ENCODE results near the gene FREY1.

FREY1 gene

DNA sequence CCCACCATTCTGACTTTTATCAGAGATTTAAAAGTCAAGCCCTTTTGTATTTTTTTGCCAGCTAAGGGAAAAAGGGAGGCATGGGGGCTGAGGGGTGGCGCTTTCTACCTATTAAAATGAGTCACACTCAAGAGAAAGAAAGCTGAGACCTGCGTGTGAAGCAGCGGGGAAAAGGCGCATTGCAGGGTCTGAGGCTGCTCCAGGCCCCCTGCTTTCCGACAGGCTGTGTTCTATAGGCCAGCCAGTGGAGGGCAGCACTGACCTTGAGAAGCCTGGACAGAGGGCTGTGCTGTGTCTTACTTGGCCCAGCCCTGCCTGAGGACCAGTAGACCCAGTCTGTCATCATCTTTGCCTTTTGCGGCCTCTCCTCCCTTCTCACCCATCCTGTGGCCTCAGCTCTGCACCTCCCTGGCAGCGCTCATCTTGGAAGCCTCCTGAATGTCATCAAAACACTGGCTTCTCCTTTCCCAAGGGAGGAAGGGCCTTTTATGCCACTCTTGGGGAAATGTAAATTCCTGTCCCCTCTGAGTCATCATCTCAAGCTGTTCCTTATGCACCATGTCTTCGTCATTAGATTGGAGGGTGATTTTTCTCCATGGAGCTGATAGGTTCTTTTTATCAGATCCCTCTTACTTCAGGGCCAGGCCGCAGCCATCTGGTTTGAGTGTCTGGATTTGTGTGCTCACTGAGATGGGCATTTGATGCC lies 34.3 kb downstream of the FREY1 start:
- Histone ChIP-seq H3K4me3 (ENCODE audit: low read depth, low read length) (no peak overlapping the region), H3K27ac (ENCODE audit: extremely low read depth, low read depth, low read length) (no peak overlapping the region), H3K4me1 (ENCODE audit: control insufficient read depth, insufficient read depth, low read length) (no peaks in the 10 kb centered on the region), H3K9me3 (ENCODE audit: control insufficient read depth, insufficient read depth, low read depth, low read length) (no peaks in the 10 kb centered on the region), H3K36me3 (ENCODE audit: control insufficient read depth in 2 of 2, insufficient read depth in 1 of 2, low read length in 2 of 2) (peaks cover 0 to 71% of the 10 kb centered on the region in 2 experiments; a peak in 1 of 3 replicates)
- POLR2A ChIA-PET = interaction anchor here (0.6 to 2.6 kb wide), 5 partner anchors 16 to 248 kb away, joined by 3 to 10 read pairs (median 3); partner anchors contain the start of gene PEX16
- CTCF ChIA-PET = interaction anchor here (0.6 to 7.0 kb wide), 65 partner anchors 7 to 517 kb away, joined by 3 to 79 read pairs (median 5); partner anchors contain the start of genes CRY2 and PEX16
- TF ChIP-seq, protein P1, sequence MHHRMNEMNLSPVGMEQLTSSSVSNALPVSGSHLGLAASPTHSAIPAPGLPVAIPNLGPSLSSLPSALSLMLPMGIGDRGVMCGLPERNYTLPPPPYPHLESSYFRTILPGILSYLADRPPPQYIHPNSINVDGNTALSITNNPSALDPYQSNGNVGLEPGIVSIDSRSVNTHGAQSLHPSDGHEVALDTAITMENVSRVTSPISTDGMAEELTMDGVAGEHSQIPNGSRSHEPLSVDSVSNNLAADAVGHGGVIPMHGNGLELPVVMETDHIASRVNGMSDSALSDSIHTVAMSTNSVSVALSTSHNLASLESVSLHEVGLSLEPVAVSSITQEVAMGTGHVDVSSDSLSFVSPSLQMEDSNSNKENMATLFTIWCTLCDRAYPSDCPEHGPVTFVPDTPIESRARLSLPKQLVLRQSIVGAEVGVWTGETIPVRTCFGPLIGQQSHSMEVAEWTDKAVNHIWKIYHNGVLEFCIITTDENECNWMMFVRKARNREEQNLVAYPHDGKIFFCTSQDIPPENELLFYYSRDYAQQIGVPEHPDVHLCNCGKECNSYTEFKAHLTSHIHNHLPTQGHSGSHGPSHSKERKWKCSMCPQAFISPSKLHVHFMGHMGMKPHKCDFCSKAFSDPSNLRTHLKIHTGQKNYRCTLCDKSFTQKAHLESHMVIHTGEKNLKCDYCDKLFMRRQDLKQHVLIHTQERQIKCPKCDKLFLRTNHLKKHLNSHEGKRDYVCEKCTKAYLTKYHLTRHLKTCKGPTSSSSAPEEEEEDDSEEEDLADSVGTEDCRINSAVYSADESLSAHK (tag by site-specific recombination; IDR thresholded peaks at IDR 0.05) = no peak
- TF ChIP-seq ZNF670 (tag by site-specific recombination; IDR thresholded peaks at IDR 0.05; ENCODE audit: low read depth) (no peak), ZNF768 (tag by site-specific recombination; IDR thresholded peaks at IDR 0.05) (0 out of 2 replicates have a peak, but pooled peaks have one; percentile 11), ZNF776 (tag by site-specific recombination; IDR thresholded peaks at IDR 0.05; ENCODE audit: borderline replicate concordance) (no peak), ZNF266 (tag by site-specific recombination; IDR thresholded peaks at IDR 0.05; ENCODE audit: low read depth) (no peak), ZFP69B (tag by site-specific recombination; IDR thresholded peaks at IDR 0.05) (no peak), ZBTB48 (tag by site-specific recombination; IDR thresholded peaks at IDR 0.05) (peak; percentile 58; the same call in 1 of the 2 replicates), SP3 (tag by site-specific recombination; IDR thresholded peaks at IDR 0.05) (0 out of 2 replicates have a peak, but pooled peaks have one; percentile 22), ZFP3 (tag by site-specific recombination; IDR thresholded peaks at IDR 0.05; ENCODE audit: low read depth) (no peak), ZNF621 (tag by site-specific recombination; IDR thresholded peaks at IDR 0.05) (no peak), ZNF629 (tag by site-specific recombination; IDR thresholded peaks at IDR 0.05) (peak; percentile 73), ZBTB20 (tag by site-specific recombination; IDR thresholded peaks at IDR 0.05) (0 out of 2 replicates have a peak, but pooled peaks have one; percentile 31), ZNF660 (tag by site-specific recombination; IDR thresholded peaks at IDR 0.05) (peak; percentile 87), ZNF558 (tag by site-specific recombination; IDR thresholded peaks at IDR 0.05) (peak; percentile 65), ZNF2 (tag by site-specific recombination; IDR thresholded peaks at IDR 0.05) (no peak), ZXDB (tag by site-specific recombination; IDR thresholded peaks at IDR 0.05) (no peak), ZNF707 (tag by site-specific recombination; IDR thresholded peaks at IDR 0.05) (no peak), ZNF843 (tag by site-specific recombination; IDR thresholded peaks at IDR 0.05) (no peak)
- TF ChIP-seq, protein P2, sequence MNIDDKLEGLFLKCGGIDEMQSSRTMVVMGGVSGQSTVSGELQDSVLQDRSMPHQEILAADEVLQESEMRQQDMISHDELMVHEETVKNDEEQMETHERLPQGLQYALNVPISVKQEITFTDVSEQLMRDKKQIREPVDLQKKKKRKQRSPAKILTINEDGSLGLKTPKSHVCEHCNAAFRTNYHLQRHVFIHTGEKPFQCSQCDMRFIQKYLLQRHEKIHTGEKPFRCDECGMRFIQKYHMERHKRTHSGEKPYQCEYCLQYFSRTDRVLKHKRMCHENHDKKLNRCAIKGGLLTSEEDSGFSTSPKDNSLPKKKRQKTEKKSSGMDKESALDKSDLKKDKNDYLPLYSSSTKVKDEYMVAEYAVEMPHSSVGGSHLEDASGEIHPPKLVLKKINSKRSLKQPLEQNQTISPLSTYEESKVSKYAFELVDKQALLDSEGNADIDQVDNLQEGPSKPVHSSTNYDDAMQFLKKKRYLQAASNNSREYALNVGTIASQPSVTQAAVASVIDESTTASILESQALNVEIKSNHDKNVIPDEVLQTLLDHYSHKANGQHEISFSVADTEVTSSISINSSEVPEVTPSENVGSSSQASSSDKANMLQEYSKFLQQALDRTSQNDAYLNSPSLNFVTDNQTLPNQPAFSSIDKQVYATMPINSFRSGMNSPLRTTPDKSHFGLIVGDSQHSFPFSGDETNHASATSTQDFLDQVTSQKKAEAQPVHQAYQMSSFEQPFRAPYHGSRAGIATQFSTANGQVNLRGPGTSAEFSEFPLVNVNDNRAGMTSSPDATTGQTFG (tag by site-specific recombination; IDR thresholded peaks at IDR 0.05; ENCODE audit: borderline replicate concordance) = no peak
- TF ChIP-seq, protein P3, sequence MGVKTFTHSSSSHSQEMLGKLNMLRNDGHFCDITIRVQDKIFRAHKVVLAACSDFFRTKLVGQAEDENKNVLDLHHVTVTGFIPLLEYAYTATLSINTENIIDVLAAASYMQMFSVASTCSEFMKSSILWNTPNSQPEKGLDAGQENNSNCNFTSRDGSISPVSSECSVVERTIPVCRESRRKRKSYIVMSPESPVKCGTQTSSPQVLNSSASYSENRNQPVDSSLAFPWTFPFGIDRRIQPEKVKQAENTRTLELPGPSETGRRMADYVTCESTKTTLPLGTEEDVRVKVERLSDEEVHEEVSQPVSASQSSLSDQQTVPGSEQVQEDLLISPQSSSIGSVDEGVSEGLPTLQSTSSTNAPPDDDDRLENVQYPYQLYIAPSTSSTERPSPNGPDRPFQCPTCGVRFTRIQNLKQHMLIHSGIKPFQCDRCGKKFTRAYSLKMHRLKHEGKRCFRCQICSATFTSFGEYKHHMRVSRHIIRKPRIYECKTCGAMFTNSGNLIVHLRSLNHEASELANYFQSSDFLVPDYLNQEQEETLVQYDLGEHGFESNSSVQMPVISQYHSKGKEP (tag by site-specific recombination; IDR thresholded peaks at IDR 0.05) = no peak
- TF ChIP-seq, protein P4, sequence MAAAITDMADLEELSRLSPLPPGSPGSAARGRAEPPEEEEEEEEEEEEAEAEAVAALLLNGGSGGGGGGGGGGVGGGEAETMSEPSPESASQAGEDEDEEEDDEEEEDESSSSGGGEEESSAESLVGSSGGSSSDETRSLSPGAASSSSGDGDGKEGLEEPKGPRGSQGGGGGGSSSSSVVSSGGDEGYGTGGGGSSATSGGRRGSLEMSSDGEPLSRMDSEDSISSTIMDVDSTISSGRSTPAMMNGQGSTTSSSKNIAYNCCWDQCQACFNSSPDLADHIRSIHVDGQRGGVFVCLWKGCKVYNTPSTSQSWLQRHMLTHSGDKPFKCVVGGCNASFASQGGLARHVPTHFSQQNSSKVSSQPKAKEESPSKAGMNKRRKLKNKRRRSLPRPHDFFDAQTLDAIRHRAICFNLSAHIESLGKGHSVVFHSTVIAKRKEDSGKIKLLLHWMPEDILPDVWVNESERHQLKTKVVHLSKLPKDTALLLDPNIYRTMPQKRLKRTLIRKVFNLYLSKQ (tag by site-specific recombination; IDR thresholded peaks at IDR 0.05; ENCODE audit: borderline replicate concordance) = no peak
- TF ChIP-seq, protein P5, sequence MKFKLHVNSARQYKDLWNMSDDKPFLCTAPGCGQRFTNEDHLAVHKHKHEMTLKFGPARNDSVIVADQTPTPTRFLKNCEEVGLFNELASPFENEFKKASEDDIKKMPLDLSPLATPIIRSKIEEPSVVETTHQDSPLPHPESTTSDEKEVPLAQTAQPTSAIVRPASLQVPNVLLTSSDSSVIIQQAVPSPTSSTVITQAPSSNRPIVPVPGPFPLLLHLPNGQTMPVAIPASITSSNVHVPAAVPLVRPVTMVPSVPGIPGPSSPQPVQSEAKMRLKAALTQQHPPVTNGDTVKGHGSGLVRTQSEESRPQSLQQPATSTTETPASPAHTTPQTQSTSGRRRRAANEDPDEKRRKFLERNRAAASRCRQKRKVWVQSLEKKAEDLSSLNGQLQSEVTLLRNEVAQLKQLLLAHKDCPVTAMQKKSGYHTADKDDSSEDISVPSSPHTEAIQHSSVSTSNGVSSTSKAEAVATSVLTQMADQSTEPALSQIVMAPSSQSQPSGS (tag by site-specific recombination; IDR thresholded peaks at IDR 0.05; ENCODE audit: low read depth) = no peak
- TF ChIP-seq, protein P6, sequence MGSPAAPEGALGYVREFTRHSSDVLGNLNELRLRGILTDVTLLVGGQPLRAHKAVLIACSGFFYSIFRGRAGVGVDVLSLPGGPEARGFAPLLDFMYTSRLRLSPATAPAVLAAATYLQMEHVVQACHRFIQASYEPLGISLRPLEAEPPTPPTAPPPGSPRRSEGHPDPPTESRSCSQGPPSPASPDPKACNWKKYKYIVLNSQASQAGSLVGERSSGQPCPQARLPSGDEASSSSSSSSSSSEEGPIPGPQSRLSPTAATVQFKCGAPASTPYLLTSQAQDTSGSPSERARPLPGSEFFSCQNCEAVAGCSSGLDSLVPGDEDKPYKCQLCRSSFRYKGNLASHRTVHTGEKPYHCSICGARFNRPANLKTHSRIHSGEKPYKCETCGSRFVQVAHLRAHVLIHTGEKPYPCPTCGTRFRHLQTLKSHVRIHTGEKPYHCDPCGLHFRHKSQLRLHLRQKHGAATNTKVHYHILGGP (tag by site-specific recombination; IDR thresholded peaks at IDR 0.05) = no peak
- TF ChIP-seq, protein P7, sequence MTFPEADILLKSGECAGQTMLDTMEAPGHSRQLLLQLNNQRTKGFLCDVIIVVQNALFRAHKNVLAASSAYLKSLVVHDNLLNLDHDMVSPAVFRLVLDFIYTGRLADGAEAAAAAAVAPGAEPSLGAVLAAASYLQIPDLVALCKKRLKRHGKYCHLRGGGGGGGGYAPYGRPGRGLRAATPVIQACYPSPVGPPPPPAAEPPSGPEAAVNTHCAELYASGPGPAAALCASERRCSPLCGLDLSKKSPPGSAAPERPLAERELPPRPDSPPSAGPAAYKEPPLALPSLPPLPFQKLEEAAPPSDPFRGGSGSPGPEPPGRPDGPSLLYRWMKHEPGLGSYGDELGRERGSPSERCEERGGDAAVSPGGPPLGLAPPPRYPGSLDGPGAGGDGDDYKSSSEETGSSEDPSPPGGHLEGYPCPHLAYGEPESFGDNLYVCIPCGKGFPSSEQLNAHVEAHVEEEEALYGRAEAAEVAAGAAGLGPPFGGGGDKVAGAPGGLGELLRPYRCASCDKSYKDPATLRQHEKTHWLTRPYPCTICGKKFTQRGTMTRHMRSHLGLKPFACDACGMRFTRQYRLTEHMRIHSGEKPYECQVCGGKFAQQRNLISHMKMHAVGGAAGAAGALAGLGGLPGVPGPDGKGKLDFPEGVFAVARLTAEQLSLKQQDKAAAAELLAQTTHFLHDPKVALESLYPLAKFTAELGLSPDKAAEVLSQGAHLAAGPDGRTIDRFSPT (tag by site-specific recombination; IDR thresholded peaks at IDR 0.05) = no peak

Data from HEK293 (cell line).